HUES6 (cell line): ENCODE results near the gene EPB41L3.
A peak's percentile ranks its signal among the peaks of the same experiment; 100 is the strongest.
"Not testable (repeated sequence)": the region's sequence is repeated elsewhere in the genome, so short reads cannot be mapped to it uniquely, and the experiment has no call there.

Experiments used
- H3K27ac ChIP-seq: 2 replicates; pipeline ENCODE4 v1.7.0; 2013; ENCODE audit warnings: low read depth, mild to moderate bottlenecking, low read length, inconsistent platforms
- H3K27me3 ChIP-seq: 2 replicates; pipeline ENCODE4 v1.6.1; 2013; ENCODE audit warnings: low read length; ENCODE audit not compliant: control insufficient read depth, insufficient read depth
- H3K36me3 ChIP-seq: 2 replicates; pipeline ENCODE4 v1.6.1; 2013; ENCODE audit warnings: low read length; ENCODE audit not compliant: control insufficient read depth, insufficient read depth
- H3K4me1 ChIP-seq: 2 replicates; pipeline ENCODE4 v1.6.1; 2013; ENCODE audit warnings: low read length; ENCODE audit not compliant: control insufficient read depth, insufficient read depth
- H3K4me3 ChIP-seq: 2 replicates; pipeline ENCODE4 v1.5.1; 2013; ENCODE audit warnings: low read depth, low read length
- H3K9ac ChIP-seq: one replicate; pipeline ENCODE4 v1.6.1; 2013; ENCODE audit warnings: mild to moderate bottlenecking, low read length
- H3K9me3 ChIP-seq: 2 replicates; pipeline ENCODE4 v1.6.1; 2013; ENCODE audit warnings: low read depth, low read length; ENCODE audit not compliant: control insufficient read depth, insufficient read depth

The EPB41L3 gene

GRCh38 chr18:5490753-5491480 is 52.9 kb downstream of the EPB41L3 start:
- no peak overlapping the region for H3K4me3 ChIP-seq
- H3K9ac ChIP-seq: no peak overlapping the region
- no peaks in the 10 kb centered on the region for H3K4me1 ChIP-seq
- H3K27ac ChIP-seq: no peak overlapping the region
- H3K36me3 ChIP-seq: no peaks in the 10 kb centered on the region
- no peaks in the 10 kb centered on the region for H3K9me3 ChIP-seq
- H3K27me3 ChIP-seq: no peaks in the 10 kb centered on the region

- Histone ChIP-seq H3K27ac (no peak overlapping the region), H3K9ac (no peak overlapping the region), H3K36me3 (no peaks in the 10 kb centered on the region), H3K9me3 (no peaks in the 10 kb centered on the region), H3K4me3 (peak overlapping the region; percentile 30; the same call in 1 of the 2 replicates), H3K27me3 (no peaks in the 10 kb centered on the region), H3K4me1 (no peaks in the 10 kb centered on the region)
Observed at GRCh38 chr18:5488844-5489243, 55.0 kb downstream of the EPB41L3 start.

DNA sequence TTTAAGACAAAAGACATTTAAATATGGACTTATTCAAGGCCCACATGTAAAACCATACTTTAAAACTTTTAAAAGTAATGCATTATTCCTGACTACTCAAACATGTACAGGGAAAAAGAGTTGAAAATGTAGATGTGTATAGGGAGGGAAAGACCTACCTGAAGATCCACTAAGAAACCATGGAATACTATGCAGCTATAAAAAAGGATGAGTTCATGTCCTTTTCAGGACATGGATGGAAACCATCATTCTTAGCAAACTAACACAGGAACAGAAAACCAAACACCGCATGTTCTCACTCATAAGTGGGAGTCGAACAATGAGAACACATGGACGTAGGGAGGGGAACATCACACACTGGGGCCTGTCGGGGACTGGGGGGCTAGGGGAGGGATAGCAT is 55.8 kb downstream of the EPB41L3 start:
- H3K4me3 ChIP-seq, H3K9ac ChIP-seq, H3K27ac ChIP-seq, H3K9me3 ChIP-seq, H3K27me3 ChIP-seq, H3K36me3 ChIP-seq, H3K4me1 ChIP-seq: not testable (repeated sequence)

DNA sequence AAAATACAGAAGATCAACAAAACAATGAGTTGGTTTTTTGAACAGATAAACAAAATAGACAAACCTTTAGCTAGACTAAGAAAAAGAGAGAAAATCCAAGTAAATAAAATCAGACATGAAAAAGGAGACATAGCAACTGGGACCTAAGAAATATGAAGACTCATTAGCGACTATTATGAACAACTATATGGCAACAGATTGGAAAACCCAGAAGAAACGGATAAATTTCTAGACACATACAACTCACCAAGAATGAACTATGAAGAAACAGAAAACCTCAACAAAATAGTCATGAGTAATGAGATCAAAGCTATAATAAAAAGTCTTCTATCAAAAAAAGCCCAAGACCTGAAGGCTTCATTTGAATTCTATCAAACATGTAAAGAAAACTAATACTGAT is 59.3 kb downstream of the EPB41L3 start:
- Histone ChIP-seq H3K27me3 (no peaks in the 10 kb centered on the region), H3K27ac (no peak overlapping the region), H3K4me1 (peaks cover 8% of the 10 kb centered on the region; the same call in 1 of the 2 replicates), H3K4me3 (no peak overlapping the region), H3K9me3 (no peaks in the 10 kb centered on the region), H3K9ac (no peak overlapping the region), H3K36me3 (no peaks in the 10 kb centered on the region)

DNA sequence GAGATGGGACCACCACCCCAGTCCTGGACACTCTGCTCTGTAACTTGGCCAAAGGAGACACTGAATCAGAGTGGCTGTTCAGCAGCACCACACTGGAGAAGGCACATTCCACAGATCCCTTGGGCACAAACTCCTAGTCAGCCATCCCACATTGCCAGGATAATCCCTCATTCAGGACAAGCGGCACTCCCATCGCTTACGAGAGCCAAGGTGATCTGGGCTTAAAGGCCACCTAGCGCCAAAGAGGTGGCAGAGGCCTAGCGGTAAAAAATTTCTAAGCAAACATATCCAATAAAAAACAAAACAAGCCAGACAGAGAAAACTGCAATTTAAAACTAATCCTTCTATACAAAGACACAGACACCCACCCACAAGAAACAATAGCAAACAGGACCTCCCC is 62.2 kb downstream of the EPB41L3 start:
- no peaks in the 10 kb centered on the region for H3K27me3 ChIP-seq
- H3K9me3 ChIP-seq: no peaks in the 10 kb centered on the region
- no peak overlapping the region for H3K4me3 ChIP-seq
- H3K27ac ChIP-seq: no peak overlapping the region
- no peak overlapping the region for H3K9ac ChIP-seq
- H3K4me1 ChIP-seq: peaks cover 8% of the 10 kb centered on the region; the same call in 1 of the 2 replicates
- no peaks in the 10 kb centered on the region for H3K36me3 ChIP-seq

DNA sequence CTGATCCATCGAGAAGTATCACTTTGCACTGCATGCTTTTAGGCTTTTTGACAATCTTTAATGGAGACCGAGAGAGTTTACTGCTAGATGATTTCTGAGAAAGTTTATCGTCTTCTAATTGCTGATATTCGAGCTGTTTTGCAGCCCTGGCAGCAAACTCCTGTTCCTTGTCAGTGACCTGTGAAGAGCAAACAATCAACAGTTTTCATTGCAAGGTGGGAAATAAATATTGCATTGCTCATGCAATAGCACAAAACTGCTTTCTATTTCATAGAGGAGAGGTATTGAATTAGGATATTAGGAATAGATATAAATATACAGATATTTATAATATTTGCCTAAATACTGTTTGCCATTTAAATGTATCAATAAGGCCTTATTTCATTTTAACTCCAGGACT is 65.5 kb downstream of the EPB41L3 start:
- no peak overlapping the region for H3K9ac ChIP-seq
- H3K36me3 ChIP-seq: no peaks in the 10 kb centered on the region
- no peak overlapping the region for H3K27ac ChIP-seq
- peaks cover 8% of the 10 kb centered on the region; the same call in 1 of the 2 replicates for H3K4me1 ChIP-seq
- no peak overlapping the region for H3K4me3 ChIP-seq
- no peaks in the 10 kb centered on the region for H3K9me3 ChIP-seq
- no peaks in the 10 kb centered on the region for H3K27me3 ChIP-seq

GRCh38 chr18:5476961-5477800 is 66.6 kb downstream of the EPB41L3 start:
- H3K9ac ChIP-seq: no peak overlapping the region
- H3K27ac ChIP-seq: no peak overlapping the region
- no peaks in the 10 kb centered on the region for H3K9me3 ChIP-seq
- H3K4me3 ChIP-seq: no peak overlapping the region
- H3K4me1 ChIP-seq: peaks cover 8% of the 10 kb centered on the region; the same call in 1 of the 2 replicates
- H3K27me3 ChIP-seq: no peaks in the 10 kb centered on the region
- no peaks in the 10 kb centered on the region for H3K36me3 ChIP-seq

- no peak overlapping the region for H3K9ac ChIP-seq
- H3K4me1 ChIP-seq: peaks cover 2% of the 10 kb centered on the region; the same call in 1 of the 2 replicates
- no peak overlapping the region for H3K27ac ChIP-seq
Observed at GRCh38 chr18:5475267-5475666, 68.5 kb downstream of the EPB41L3 start.

GRCh38 chr18:5469340-5469739 is 74.5 kb downstream of the EPB41L3 start:
- no peak overlapping the region for H3K9ac ChIP-seq
- no peak overlapping the region for H3K27ac ChIP-seq
- H3K9me3 ChIP-seq: no peaks in the 10 kb centered on the region
- no peaks in the 10 kb centered on the region for H3K27me3 ChIP-seq
- H3K4me1 ChIP-seq: no peaks in the 10 kb centered on the region
- no peaks in the 10 kb centered on the region for H3K36me3 ChIP-seq
- H3K4me3 ChIP-seq: no peak overlapping the region

More at GRCh38 chr18:5475267-5475666, 68.5 kb downstream of the EPB41L3 start:
- Histone ChIP-seq H3K36me3 (no peaks in the 10 kb centered on the region), H3K27me3 (no peaks in the 10 kb centered on the region), H3K4me3 (no peak overlapping the region), H3K9me3 (no peaks in the 10 kb centered on the region)

DNA sequence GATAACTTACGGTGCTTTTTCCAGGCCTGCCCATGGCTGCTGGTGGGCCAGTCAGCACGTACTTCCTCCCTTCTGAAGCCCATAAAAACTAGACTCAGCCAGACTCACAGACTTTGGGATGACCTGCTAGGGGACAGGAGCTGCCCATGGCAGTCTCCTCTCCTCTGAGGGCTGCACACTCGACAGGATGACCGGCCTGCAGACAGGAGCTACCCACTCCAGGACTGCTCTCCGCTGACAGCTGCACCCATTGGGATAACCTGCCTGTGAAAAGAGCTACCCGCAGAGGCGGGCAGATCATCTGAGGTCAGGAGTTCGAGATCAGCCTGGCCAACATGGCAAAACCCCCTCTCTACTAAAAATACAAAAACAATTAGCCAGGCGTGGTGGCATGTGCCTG is 75.4 kb downstream of the EPB41L3 start:
- H3K36me3 ChIP-seq: no peaks in the 10 kb centered on the region
- H3K27ac ChIP-seq: no peak overlapping the region
- no peaks in the 10 kb centered on the region for H3K27me3 ChIP-seq
- H3K4me3 ChIP-seq: no peak overlapping the region
- H3K4me1 ChIP-seq: no peaks in the 10 kb centered on the region
- no peak overlapping the region for H3K9ac ChIP-seq
- no peaks in the 10 kb centered on the region for H3K9me3 ChIP-seq

DNA sequence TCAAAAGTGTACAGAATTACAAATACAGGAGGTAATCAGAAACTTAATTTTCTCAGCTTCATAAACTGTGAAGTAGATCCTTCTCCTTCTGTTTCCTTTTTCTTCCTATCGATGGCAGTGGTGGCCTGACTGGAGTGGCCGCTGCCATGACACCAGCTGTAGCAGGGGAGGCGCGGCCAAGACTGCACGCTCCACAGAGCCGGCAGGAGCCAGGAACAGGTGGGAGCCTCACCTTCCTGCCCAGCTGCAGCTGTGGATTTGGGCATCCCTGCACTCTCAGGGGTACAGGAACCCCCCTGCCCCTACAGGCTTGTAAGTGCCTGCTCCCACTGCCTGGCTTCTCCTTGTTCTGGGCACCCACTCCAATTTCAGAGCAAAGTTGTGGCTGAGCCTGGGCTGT is 76.1 kb downstream of the EPB41L3 start:
- Histone ChIP-seq H3K9ac (no peak overlapping the region), H3K4me1 (no peaks in the 10 kb centered on the region), H3K27ac (no peak overlapping the region), H3K27me3 (no peaks in the 10 kb centered on the region), H3K4me3 (no peak overlapping the region), H3K9me3 (no peaks in the 10 kb centered on the region), H3K36me3 (no peaks in the 10 kb centered on the region)
